ENCODE results near the gene ZBTB42. TPM values are rescaled to one million over a fixed set of nuclear protein-coding genes. Genes with fewer than 3 reads are reported as not detected.

ZBTB42 gene
- total and polyA plus RNA-seq, 2 of the 13 experiments (the other 11 are each of a cell fraction or from before 2014, with no cell fraction given), result 2.8 to 4.2 TPM

DNA sequence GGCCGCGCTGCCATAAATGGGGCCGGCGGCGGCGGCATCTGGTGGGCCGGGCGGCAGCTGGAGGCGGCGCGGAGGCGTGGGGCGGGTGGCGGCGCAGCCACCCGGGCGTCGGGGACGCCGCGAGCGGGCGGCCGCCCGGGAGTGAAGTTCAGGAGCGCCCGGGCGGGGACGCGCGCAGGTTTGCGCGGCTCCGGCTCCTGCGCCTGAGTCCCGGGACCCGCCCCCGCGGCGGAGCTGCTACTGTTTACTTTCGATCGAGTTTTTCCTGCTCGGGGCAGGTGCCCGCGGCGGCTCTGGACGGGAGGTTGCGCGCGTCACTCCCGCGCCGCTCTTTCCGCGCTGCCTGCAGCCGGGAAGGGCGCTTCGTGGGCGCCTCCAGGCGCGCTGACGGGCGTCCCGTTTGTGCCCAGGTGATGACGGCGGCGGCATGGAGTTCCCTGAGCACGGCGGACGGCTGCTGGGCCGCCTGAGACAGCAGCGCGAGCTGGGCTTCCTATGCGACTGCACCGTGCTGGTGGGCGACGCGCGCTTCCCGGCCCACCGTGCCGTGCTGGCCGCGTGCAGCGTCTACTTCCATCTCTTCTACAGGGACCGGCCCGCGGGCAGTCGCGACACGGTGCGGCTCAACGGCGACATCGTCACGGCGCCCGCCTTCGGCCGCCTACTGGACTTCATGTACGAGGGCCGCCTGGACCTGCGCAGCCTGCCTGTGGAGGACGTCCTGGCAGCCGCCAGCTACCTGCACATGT is at the start of gene ZBTB42 (continued):
- TF ChIP-seq ZNF205 (CRISPR knock-in tag; IDR thresholded peaks at IDR 0.05), result no peak; the same call in 1 of the 2 replicates
- TF ChIP-seq, protein P1, sequence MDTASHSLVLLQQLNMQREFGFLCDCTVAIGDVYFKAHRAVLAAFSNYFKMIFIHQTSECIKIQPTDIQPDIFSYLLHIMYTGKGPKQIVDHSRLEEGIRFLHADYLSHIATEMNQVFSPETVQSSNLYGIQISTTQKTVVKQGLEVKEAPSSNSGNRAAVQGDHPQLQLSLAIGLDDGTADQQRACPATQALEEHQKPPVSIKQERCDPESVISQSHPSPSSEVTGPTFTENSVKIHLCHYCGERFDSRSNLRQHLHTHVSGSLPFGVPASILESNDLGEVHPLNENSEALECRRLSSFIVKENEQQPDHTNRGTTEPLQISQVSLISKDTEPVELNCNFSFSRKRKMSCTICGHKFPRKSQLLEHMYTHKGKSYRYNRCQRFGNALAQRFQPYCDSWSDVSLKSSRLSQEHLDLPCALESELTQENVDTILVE (CRISPR knock-in tag; IDR thresholded peaks at IDR 0.05), result 0 out of 2 replicates have a peak, but pooled peaks have one; percentile 21
- TF ChIP-seq, protein P2, sequence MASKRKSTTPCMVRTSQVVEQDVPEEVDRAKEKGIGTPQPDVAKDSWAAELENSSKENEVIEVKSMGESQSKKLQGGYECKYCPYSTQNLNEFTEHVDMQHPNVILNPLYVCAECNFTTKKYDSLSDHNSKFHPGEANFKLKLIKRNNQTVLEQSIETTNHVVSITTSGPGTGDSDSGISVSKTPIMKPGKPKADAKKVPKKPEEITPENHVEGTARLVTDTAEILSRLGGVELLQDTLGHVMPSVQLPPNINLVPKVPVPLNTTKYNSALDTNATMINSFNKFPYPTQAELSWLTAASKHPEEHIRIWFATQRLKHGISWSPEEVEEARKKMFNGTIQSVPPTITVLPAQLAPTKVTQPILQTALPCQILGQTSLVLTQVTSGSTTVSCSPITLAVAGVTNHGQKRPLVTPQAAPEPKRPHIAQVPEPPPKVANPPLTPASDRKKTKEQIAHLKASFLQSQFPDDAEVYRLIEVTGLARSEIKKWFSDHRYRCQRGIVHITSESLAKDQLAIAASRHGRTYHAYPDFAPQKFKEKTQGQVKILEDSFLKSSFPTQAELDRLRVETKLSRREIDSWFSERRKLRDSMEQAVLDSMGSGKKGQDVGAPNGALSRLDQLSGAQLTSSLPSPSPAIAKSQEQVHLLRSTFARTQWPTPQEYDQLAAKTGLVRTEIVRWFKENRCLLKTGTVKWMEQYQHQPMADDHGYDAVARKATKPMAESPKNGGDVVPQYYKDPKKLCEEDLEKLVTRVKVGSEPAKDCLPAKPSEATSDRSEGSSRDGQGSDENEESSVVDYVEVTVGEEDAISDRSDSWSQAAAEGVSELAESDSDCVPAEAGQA (IDR thresholded peaks at IDR 0.05; ENCODE audit: low read depth), result no peak
- TF ChIP-seq, protein P2 (CRISPR knock-in tag; IDR thresholded peaks at IDR 0.05; ENCODE audit: borderline replicate concordance), result no peak
- TF ChIP-seq NFE2L2 (IDR thresholded peaks at IDR 0.05; ENCODE audit: low read length), result no peak
- TF ChIP-seq PCBP1 (IDR thresholded peaks at IDR 0.05; ENCODE audit: borderline replicate concordance, low read depth, low read length), result no peak
- no peak for TF ChIP-seq PHB2 (IDR thresholded peaks at IDR 0.05; ENCODE audit: partially characterized antibody)
- TF ChIP-seq SP4 (CRISPR knock-in tag; IDR thresholded peaks at IDR 0.05), result no peak
- TF ChIP-seq, protein P3, sequence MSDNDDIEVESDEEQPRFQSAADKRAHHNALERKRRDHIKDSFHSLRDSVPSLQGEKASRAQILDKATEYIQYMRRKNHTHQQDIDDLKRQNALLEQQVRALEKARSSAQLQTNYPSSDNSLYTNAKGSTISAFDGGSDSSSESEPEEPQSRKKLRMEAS (IDR thresholded peaks at IDR 0.05), result peak; percentile 59
- TF ChIP-seq SMYD3 (CRISPR knock-in tag; IDR thresholded peaks at IDR 0.05), result no peak
- TF ChIP-seq, protein P4, sequence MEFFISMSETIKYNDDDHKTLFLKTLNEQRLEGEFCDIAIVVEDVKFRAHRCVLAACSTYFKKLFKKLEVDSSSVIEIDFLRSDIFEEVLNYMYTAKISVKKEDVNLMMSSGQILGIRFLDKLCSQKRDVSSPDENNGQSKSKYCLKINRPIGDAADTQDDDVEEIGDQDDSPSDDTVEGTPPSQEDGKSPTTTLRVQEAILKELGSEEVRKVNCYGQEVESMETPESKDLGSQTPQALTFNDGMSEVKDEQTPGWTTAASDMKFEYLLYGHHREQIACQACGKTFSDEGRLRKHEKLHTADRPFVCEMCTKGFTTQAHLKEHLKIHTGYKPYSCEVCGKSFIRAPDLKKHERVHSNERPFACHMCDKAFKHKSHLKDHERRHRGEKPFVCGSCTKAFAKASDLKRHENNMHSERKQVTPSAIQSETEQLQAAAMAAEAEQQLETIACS (CRISPR knock-in tag; IDR thresholded peaks at IDR 0.05), result peak; percentile 86
- TF ChIP-seq KDM5A (IDR thresholded peaks at IDR 0.05; ENCODE audit: borderline replicate concordance, low read length), result no peak
- TF ChIP-seq NR2F2 (IDR thresholded peaks at IDR 0.05; ENCODE audit: borderline replicate concordance, low read depth), result peak; percentile 39; the same call in 1 of the 2 replicates
- TF ChIP-seq TCF12 (IDR thresholded peaks at IDR 0.05), result no peak
- TF ChIP-seq TCF12 (CRISPR knock-in tag; IDR thresholded peaks at IDR 0.05), result 0 out of 2 replicates have a peak, but pooled peaks have one; percentile 58
- TF ChIP-seq PRPF4 (IDR thresholded peaks at IDR 0.05; ENCODE audit: low read depth, low read length, poor library complexity, severe bottlenecking), result no peak
- TF ChIP-seq ZNF382 (CRISPR knock-in tag; IDR thresholded peaks at IDR 0.05; ENCODE audit: borderline replicate concordance), result no peak
- no peak for TF ChIP-seq ARNTL (CRISPR knock-in tag; IDR thresholded peaks at IDR 0.05)
- no peak for TF ChIP-seq KMT2A (CRISPR knock-in tag; IDR thresholded peaks at IDR 0.05)
- peak; percentile 84 for TF ChIP-seq KDM5B (CRISPR knock-in tag; IDR thresholded peaks at IDR 0.05; ENCODE audit: borderline replicate concordance)
- no peak for TF ChIP-seq ZNF781 (CRISPR knock-in tag; IDR thresholded peaks at IDR 0.05; ENCODE audit: borderline replicate concordance, not compliant biosample characterization)
- no peak for TF ChIP-seq KLF6 (CRISPR knock-in tag; IDR thresholded peaks at IDR 0.05)
- no peak for TF ChIP-seq CEBPG (CRISPR knock-in tag; IDR thresholded peaks at IDR 0.05)
- TF ChIP-seq ZNF7 (CRISPR knock-in tag; IDR thresholded peaks at IDR 0.05), result no peak

All from HepG2 (cell line).